B cell (primary cell): Measurements from ENCODE around the gene GLYATL3. TPM values are rescaled to one million over a fixed set of nuclear protein-coding genes. Genes with fewer than 3 reads are reported as not detected.

Experiments
- ATAC-seq: fragments of 200-7000 bp; cut with Tn5 transposase; one replicate; pipeline ENCODE4 v1.10.0; 2021; ENCODE audit warnings: low read depth, mild to moderate bottlenecking, moderate number of reproducible peaks, moderate library complexity
- CTCF ChIA-PET: fragments of 350-600 bp; sonication (Branson Sonifier 250); formaldehyde crosslinking; loops from one replicate; lab custom pipeline; 2021; ENCODE audit warnings: antibody characterized with exemption, inconsistent platforms; lab: Charles Lee
- POLR2A ChIA-PET: fragments of 350-600 bp; sonication (Branson Sonifier 250); formaldehyde crosslinking; loops from one replicate; lab custom pipeline; 2021; ENCODE audit warnings: antibody characterized with exemption; lab: Charles Lee
- DNase-seq: peaks from one replicate; pipeline ENCODE4 v3.0.0; 2013
- H2AFZ ChIP-seq: 2 replicates; pipeline ENCODE4 v1.6.1; 2012; ENCODE audit warnings: mild to moderate bottlenecking, low read depth, low read length; ENCODE audit not compliant: insufficient read depth, poor library complexity, severe bottlenecking
- H3K27ac ChIP-seq, 2 donors: 1 replicate in 1 of 2; 2 replicates in 1 of 2; pipeline ENCODE4 v1.5.1; 2012 to 2013; ENCODE audit warnings: low read length in 2 of 2, mild to moderate bottlenecking in 2 of 2, moderate library complexity in 1 of 2
- H3K27me3 ChIP-seq, 4 experiments: fragments of 200-600 bp in 1 of 4; sonication (generic) in 1 of 4; replicated peaks in 1 of 4; 1 replicate in 2 of 4; 2 replicates in 2 of 4; pipeline versions ENCODE4 v1.6.1 to v1.7.0; 2013 to 2016; ENCODE audit warnings: low read length in 3 of 4, mild to moderate bottlenecking in 2 of 4, mixed read lengths in 1 of 4, moderate library complexity in 1 of 4; ENCODE audit not compliant: insufficient read depth in 4 of 4, control insufficient read depth in 3 of 4; ENCODE audit errors: control extremely low read depth in 1 of 4
- H3K36me3 ChIP-seq, 2 experiments: replicated peaks in 1 of 2; 1 replicate in 1 of 2; 2 replicates in 1 of 2; pipeline versions ENCODE4 v1.6.1 to v1.7.1; 2013; ENCODE audit warnings: low read length in 1 of 2; ENCODE audit not compliant: insufficient read depth in 2 of 2, control insufficient read depth in 1 of 2; ENCODE audit errors: control extremely low read depth in 1 of 2, extremely low read depth in 1 of 2
- H3K4me1 ChIP-seq, 2 donors: fragments of 200-600 bp in 1 of 2; sonication (generic) in 1 of 2; 1 replicate in 1 of 2; 2 replicates in 1 of 2; pipeline versions ENCODE4 v1.5.1 to v1.6.1; 2013 to 2017; ENCODE audit warnings: low read length in 2 of 2; ENCODE audit not compliant: control insufficient read depth in 2 of 2, insufficient read depth in 2 of 2
- H3K4me2 ChIP-seq: replicated peaks from 2 replicates; pipeline ENCODE3; 2012; ENCODE audit warnings: mild to moderate bottlenecking, low read depth, low read length; ENCODE audit not compliant: poor library complexity, severe bottlenecking
- H3K4me3 ChIP-seq, 5 experiments: fragments of 200-600 bp in 1 of 5; sonication (generic) in 1 of 5; 1 replicate in 3 of 5; 2 replicates in 2 of 5; pipeline versions ENCODE4 v1.5.1 to v1.7.0; 2011 to 2016; ENCODE audit warnings: low read length in 4 of 5, mild to moderate bottlenecking in 4 of 5, low read depth in 2 of 5, control low read depth in 1 of 5, moderate library complexity in 1 of 5; ENCODE audit not compliant: insufficient read depth in 1 of 5; ENCODE audit errors: control extremely low read depth in 1 of 5, extremely low read depth in 1 of 5
- H3K79me2 ChIP-seq: fragments of 200-600 bp; sonication (generic); one replicate; pipeline ENCODE4 v1.6.0; 2016; ENCODE audit warnings: low read length; ENCODE audit not compliant: control insufficient read depth, insufficient read depth
- H3K9ac ChIP-seq: fragments of 200-600 bp; sonication (generic); 2 replicates; pipeline ENCODE4 v1.6.1; 2017; ENCODE audit warnings: mild to moderate bottlenecking, low read length, moderate library complexity
- H3K9me3 ChIP-seq, 3 donors: one replicate each; pipeline versions ENCODE4 v1.6.1 to v1.7.1; 2013; ENCODE audit warnings: low read length in 2 of 3; ENCODE audit not compliant: control insufficient read depth in 2 of 3, insufficient read depth in 1 of 3; ENCODE audit errors: control extremely low read depth in 1 of 3
- H4K20me1 ChIP-seq: 2 replicates; pipeline ENCODE4 v1.6.0; 2012; ENCODE audit warnings: mild to moderate bottlenecking, low read length; ENCODE audit not compliant: insufficient read depth, control insufficient read depth, poor library complexity, severe bottlenecking
- H3K27ac Mint-ChIP-seq: one replicate; pipeline ENCODE4 v1.8.0; 2021; ENCODE audit warnings: mixed read lengths
- H3K27me3 Mint-ChIP-seq: one replicate; pipeline ENCODE4 v1.8.0; 2021; ENCODE audit warnings: mixed read lengths
- H3K4me1 Mint-ChIP-seq: one replicate; pipeline ENCODE4 v1.8.0; 2021; ENCODE audit warnings: mixed read lengths
- H3K4me3 Mint-ChIP-seq: one replicate; pipeline ENCODE4 v1.8.0; 2021; ENCODE audit warnings: mixed read lengths
- H3K9me3 Mint-ChIP-seq: one replicate; pipeline ENCODE4 v1.8.0; 2022; ENCODE audit warnings: mixed read lengths; ENCODE audit not compliant: insufficient read depth
- EZH2 ChIP-seq: IDR thresholded peaks from 2 replicates; pipeline ENCODE4 v1.6.1; 2012; ENCODE audit warnings: borderline replicate concordance, low read depth, mild to moderate bottlenecking, moderate library complexity, low read length; ENCODE audit not compliant: insufficient read depth, poor library complexity, severe bottlenecking
- WGBS: methylation state at CpG from one replicate; pipeline ENCODE4 v1.1.5; 2013; ENCODE audit warnings: missing lambda C conversion rate; ENCODE audit not compliant: insufficient coverage; 5-methylcytosine and 5-hydroxymethylcytosine counted together
- intact Hi-C: fragments of 100-400 bp; cut with micrococcal nuclease; formaldehyde crosslinking; loops from one replicate; pipeline ENCODE4 v1.10.0; 2022
- polyA plus RNA-seq: library from polyadenylated mRNA; depleted of rRNA; stranded (reverse); fragments of >200 nt; gene quantifications from 2 replicates; pipeline ENCODE4 v1.2.3, GENCODE V29; 2012
- total RNA-seq, 2 donors: library from RNA; stranded (reverse); fragments of 120-200 nt in 1 of 2; gene quantifications; 1 replicate in 1 of 2; 2 replicates in 1 of 2; pipeline versions ENCODE4 v1.2.3 to v1.2.4, GENCODE V29; 2013 to 2022
- TF ChIP-seq, protein P1 (sequence below): fragments of 200-600 bp; IDR thresholded peaks from one replicate; pipeline ENCODE4 v1.8.0; 2022; ENCODE audit warnings: antibody characterized with exemption, mild to moderate bottlenecking

The GLYATL3 gene
- total and polyA plus RNA-seq, 2 donors (not counting 1 experiment from before 2014, with no cell fraction given) = not detected

DNA sequence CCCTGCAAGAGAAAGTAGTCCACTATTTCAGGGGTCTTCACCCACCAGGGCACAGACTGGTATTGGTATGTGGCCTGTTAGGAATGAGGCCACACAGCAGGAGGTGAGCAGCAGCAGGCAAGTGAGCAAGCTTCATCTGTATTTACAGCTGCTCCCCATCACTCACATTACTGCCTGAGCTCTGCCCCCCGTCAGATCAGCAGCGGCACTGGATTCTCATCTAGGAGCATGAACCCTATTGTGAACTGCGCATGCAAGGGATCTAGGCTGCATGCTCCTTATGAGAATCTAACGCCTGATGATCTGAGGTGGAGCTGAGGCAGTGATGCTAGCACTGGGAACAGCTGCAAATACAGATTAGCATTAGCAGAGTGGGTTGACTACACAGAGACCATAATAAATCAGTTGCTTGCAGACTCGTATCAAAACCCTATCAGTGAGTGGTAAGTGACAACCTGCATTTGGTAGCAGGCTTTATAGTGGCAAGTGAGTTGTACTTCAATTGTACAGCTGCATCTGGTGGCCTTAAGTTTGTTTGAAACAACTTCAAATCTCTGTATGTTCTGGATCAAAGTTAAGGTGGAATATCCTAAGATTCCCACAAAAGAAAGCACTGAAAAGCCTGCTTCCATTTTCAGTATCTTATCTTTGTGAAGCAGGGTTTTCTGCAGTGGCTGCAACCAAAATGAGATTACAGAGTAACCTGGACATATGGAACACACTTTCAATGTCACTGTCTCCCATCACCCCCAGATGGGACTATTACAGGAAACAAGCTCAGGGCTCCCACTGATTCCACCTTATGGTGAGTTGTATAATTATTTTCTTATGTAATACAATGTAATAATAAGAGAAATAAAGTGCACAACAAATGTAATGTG, 63.5 kb downstream of the GLYATL3 start:
- Histone ChIP-seq H4K20me1 (no peaks in the 10 kb centered on the region), H3K9ac (no peak overlapping the region), H3K36me3 (no peaks in the 10 kb centered on the region), H3K4me2 (no peak overlapping the region), H3K4me3 (no peak overlapping the region), H2AFZ (no peak overlapping the region), H3K79me2 (no peaks in the 10 kb centered on the region), H3K27me3 (peaks cover 0 to 2% (median 0%) of the 10 kb centered on the region in 4 experiments), H3K27ac (no peak overlapping the region), H3K9me3 (no peaks in the 10 kb centered on the region), H3K4me1 (no peaks in the 10 kb centered on the region)
- Mint-ChIP-seq H3K4me1 (no peaks in the 10 kb centered on the region), H3K9me3 (no peaks in the 10 kb centered on the region), H3K27ac (no peak overlapping the region), H3K4me3 (no peak overlapping the region), H3K27me3 (peaks cover 2% of the 10 kb centered on the region)
- WGBS = 100% methylated on average over 5 of the region's 5 CpGs
- CTCF ChIA-PET = no interaction called here
- no peak for ATAC-seq
- intact Hi-C loops = no loop called here
- POLR2A ChIA-PET = no interaction called here
- DNase-seq = no peak
- TF ChIP-seq, protein P1, sequence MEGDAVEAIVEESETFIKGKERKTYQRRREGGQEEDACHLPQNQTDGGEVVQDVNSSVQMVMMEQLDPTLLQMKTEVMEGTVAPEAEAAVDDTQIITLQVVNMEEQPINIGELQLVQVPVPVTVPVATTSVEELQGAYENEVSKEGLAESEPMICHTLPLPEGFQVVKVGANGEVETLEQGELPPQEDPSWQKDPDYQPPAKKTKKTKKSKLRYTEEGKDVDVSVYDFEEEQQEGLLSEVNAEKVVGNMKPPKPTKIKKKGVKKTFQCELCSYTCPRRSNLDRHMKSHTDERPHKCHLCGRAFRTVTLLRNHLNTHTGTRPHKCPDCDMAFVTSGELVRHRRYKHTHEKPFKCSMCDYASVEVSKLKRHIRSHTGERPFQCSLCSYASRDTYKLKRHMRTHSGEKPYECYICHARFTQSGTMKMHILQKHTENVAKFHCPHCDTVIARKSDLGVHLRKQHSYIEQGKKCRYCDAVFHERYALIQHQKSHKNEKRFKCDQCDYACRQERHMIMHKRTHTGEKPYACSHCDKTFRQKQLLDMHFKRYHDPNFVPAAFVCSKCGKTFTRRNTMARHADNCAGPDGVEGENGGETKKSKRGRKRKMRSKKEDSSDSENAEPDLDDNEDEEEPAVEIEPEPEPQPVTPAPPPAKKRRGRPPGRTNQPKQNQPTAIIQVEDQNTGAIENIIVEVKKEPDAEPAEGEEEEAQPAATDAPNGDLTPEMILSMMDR = no peak
- no peak for TF ChIP-seq EZH2

DNA sequence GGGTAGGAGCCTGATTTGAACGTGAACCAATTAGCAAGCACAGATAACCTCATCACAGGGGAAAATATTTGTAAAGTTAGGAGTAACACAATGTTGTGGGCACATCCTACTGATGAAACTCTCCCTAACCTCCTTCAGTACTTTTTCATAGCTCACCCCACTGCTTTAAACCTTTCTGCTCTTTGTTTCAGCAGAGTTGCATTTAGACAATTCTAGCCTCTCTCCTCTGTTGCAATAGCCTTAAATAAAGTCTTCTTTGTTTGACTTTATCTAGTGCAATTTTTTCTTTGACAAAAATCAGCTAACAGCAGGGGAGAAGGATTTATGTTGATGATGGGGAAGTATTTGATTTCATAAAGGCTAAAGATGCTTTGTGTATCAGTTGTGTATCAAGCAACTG, 64.8 kb downstream of the GLYATL3 start:
- H3K36me3 ChIP-seq = no peaks in the 10 kb centered on the region
- H3K4me1 ChIP-seq = no peaks in the 10 kb centered on the region
- Mint-ChIP-seq H3K9me3 (no peaks in the 10 kb centered on the region), H3K4me1 (no peaks in the 10 kb centered on the region), H3K27me3 (peaks cover 2% of the 10 kb centered on the region), H3K4me3 (no peak overlapping the region), H3K27ac (no peak overlapping the region)
- ATAC-seq (no peak), DNase-seq (no peak)
- CTCF ChIA-PET = no interaction called here
- H3K79me2 ChIP-seq = no peaks in the 10 kb centered on the region
- no peak overlapping the region for H3K27ac ChIP-seq
- POLR2A ChIA-PET = no interaction called here
- no peak overlapping the region for H3K4me3 ChIP-seq
- no peak overlapping the region for H2AFZ ChIP-seq
- intact Hi-C loops = no loop called here
- WGBS = no CpG with 5 or more reads among the region's 1 CpG
- H3K27me3 ChIP-seq = peaks cover 0 to 2% (median 0%) of the 10 kb centered on the region in 4 experiments
- H3K4me2 ChIP-seq = no peak overlapping the region
- TF ChIP-seq, protein P1 = no peak
- TF ChIP-seq EZH2 = no peak
- H3K9me3 ChIP-seq = no peaks in the 10 kb centered on the region
- H4K20me1 ChIP-seq = no peaks in the 10 kb centered on the region
- H3K9ac ChIP-seq = no peak overlapping the region
